Measurements from ENCODE around the gene SGO2.
"Not testable (repeated sequence)": the region's sequence is repeated elsewhere in the genome, so short reads cannot be mapped to it uniquely, and the experiment has no call there.

Gene SGO2

GRCh38 chr2:200625282-200625681, 99.3 kb downstream of the SGO2 start:
- Histone ChIP-seq H3K36me3 (no peaks in the 10 kb centered on the region), H3K4me3 (ENCODE audit: low read depth, low read length) (no peak overlapping the region), H3K27me3 (ENCODE audit: insufficient read depth, low read depth, severe bottlenecking) (no peaks in the 10 kb centered on the region), H3K9me3 (ENCODE audit: severe bottlenecking) (no peaks in the 10 kb centered on the region), H3K27ac (no peak overlapping the region)
- no peak for DNase-seq
- TF ChIP-seq, protein P1, sequence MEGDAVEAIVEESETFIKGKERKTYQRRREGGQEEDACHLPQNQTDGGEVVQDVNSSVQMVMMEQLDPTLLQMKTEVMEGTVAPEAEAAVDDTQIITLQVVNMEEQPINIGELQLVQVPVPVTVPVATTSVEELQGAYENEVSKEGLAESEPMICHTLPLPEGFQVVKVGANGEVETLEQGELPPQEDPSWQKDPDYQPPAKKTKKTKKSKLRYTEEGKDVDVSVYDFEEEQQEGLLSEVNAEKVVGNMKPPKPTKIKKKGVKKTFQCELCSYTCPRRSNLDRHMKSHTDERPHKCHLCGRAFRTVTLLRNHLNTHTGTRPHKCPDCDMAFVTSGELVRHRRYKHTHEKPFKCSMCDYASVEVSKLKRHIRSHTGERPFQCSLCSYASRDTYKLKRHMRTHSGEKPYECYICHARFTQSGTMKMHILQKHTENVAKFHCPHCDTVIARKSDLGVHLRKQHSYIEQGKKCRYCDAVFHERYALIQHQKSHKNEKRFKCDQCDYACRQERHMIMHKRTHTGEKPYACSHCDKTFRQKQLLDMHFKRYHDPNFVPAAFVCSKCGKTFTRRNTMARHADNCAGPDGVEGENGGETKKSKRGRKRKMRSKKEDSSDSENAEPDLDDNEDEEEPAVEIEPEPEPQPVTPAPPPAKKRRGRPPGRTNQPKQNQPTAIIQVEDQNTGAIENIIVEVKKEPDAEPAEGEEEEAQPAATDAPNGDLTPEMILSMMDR (IDR thresholded peaks at IDR 0.05; ENCODE audit: low read depth, low read length), result no peak

GRCh38 chr2:200625958-200626363, 100.0 kb downstream of the SGO2 start:
- Histone ChIP-seq H3K27me3 (ENCODE audit: insufficient read depth, low read depth, severe bottlenecking) (no peaks in the 10 kb centered on the region), H3K27ac (no peak overlapping the region), H3K9me3 (ENCODE audit: severe bottlenecking) (no peaks in the 10 kb centered on the region), H3K36me3 (no peaks in the 10 kb centered on the region), H3K4me3 (ENCODE audit: low read depth, low read length) (no peak overlapping the region)
- TF ChIP-seq, protein P1 (IDR thresholded peaks at IDR 0.05; ENCODE audit: low read depth, low read length), result no peak
- no peak for DNase-seq

DNA sequence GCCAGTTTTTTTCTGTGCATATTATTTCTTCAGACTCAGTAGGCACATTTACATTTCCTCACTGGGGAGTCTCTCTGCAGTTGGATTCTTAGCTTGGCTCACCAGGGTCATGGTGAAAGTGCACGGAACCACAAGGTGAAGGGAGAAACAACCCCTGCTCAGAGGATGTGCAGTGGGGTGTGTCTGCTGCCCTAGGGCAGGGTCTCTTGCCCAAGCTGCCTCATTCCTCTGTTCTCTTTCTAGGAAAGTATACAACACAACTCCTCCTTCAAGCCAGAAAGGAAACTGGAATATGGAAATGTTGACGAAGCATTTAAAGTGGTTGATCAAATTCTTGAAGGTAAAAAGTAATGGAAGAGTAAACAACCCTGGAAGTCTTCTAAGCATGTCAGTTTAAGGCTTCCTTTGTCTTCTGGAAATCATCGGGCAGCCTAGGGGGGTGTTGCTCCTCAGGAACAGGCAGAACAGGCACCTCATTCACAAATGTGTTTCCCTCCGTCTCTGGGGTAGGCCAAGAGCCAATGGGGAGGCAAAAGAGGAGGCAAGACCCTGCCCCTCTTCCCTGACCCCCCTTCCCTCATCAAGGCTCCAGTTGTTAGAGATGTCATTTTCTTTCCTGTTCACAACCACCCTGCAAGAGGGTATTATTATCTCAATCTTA, 101.2 kb downstream of the SGO2 start:
- Histone ChIP-seq H3K9me3 (ENCODE audit: severe bottlenecking) (no peaks in the 10 kb centered on the region), H3K27ac (no peak overlapping the region), H3K36me3 (no peaks in the 10 kb centered on the region), H3K27me3 (ENCODE audit: insufficient read depth, low read depth, severe bottlenecking) (no peaks in the 10 kb centered on the region), H3K4me3 (ENCODE audit: low read depth, low read length) (no peak overlapping the region)
- TF ChIP-seq, protein P1 (IDR thresholded peaks at IDR 0.05; ENCODE audit: low read depth, low read length), result no peak
- no peak for DNase-seq

DNA sequence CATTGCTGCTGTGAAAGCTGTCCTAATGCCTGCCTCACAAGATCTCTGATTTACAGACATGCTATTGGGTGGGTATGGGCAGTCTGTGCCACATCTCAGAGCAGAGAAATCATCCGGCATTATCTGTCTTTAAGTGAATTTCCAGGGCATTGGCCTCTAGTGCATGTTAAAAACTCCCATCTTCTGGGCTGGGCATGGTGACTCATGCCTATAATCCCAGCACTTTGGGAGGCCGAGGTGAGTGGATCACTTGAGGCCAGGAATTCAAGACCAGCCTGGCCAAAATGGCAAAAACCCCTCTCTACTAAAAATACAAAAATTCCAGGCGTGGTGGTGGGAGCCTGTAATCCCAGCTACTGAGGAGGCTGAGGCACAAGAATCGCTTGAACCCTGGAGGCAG, 102.5 kb downstream of the SGO2 start:
- H3K36me3 ChIP-seq; H3K27me3 ChIP-seq (ENCODE audit: insufficient read depth, low read depth, severe bottlenecking); DNase-seq; H3K9me3 ChIP-seq (ENCODE audit: severe bottlenecking); H3K4me3 ChIP-seq (ENCODE audit: low read depth, low read length); H3K27ac ChIP-seq: not testable (repeated sequence)

GRCh38 chr2:200631287-200631686, 105.3 kb downstream of the SGO2 start:
- no peak overlapping the region for H3K4me3 ChIP-seq (ENCODE audit: low read depth, low read length)
- no peaks in the 10 kb centered on the region for H3K9me3 ChIP-seq (ENCODE audit: severe bottlenecking)
- H3K27ac ChIP-seq, result no peak overlapping the region
- H3K36me3 ChIP-seq, result no peaks in the 10 kb centered on the region
- H3K27me3 ChIP-seq (ENCODE audit: insufficient read depth, low read depth, severe bottlenecking), result no peaks in the 10 kb centered on the region
- TF ChIP-seq, protein P1 (IDR thresholded peaks at IDR 0.05; ENCODE audit: low read depth, low read length), result no peak
- DNase-seq, result no peak

All from WERI-Rb-1 (cell line).